Measurements from ENCODE around the gene TRAPPC2B. TPM values are rescaled to one million over a fixed set of nuclear protein-coding genes. Genes with fewer than 3 reads are reported as not detected.

TRAPPC2B gene
- polyA plus RNA-seq, 3 donors, result 7.4 to 13.9 (median 11.5) TPM

DNA sequence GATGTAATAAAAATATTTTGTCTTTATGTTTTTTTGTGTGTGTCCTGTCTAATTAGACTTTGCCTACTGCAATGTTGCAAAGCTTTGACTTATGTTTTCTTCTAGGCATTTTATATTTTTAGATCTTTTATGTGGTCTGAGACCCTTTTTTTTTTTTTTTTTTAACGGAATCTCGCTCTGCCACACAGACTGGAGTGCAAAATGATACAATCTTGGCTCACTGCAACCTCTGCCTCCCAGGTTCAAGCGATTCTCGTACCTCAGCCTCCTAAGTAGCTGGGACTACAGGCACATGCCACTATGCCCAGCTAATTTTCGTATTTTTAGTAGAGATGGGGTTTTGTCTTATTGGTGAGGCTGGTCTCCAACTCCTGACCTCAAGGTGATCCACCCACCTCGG, 20.8 kb upstream of the TRAPPC2B start:
- Histone ChIP-seq H3K36me3 (replicated peaks in 1 of 2; ENCODE audit: control insufficient read depth in 1 of 2, insufficient read depth in 2 of 2, low read length in 2 of 2) (no peaks in the 10 kb centered on the region), H2AFZ (ENCODE audit: insufficient read depth, low read depth, low read length, poor library complexity, severe bottlenecking) (no peak overlapping the region), H3K4me3 (replicated peaks in 1 of 3; ENCODE audit: low read depth in 2 of 3, low read length in 3 of 3) (no peak overlapping the region), H3K9ac (ENCODE audit: insufficient read depth, low read length, poor library complexity, severe bottlenecking) (no peak overlapping the region), H3K79me2 (ENCODE audit: insufficient read depth, low read length) (no peaks in the 10 kb centered on the region), H4K20me1 (ENCODE audit: insufficient read depth, low read length) (no peaks in the 10 kb centered on the region), H3K9me3 (replicated peaks in 1 of 2; ENCODE audit: control insufficient read depth in 1 of 2, insufficient read depth in 1 of 2, low read length in 2 of 2) (peaks cover 0 to 3% of the 10 kb centered on the region in 2 donors), H3K27me3 (ENCODE audit: control insufficient read depth in 2 of 2, insufficient read depth in 2 of 2, low read length in 2 of 2) (peaks cover 4 to 10% of the 10 kb centered on the region in 2 donors), H3K4me2 (replicated peaks; ENCODE audit: extremely low read depth, low read length, poor library complexity, severe bottlenecking) (no peak overlapping the region), H3K4me1 (ENCODE audit: control insufficient read depth in 1 of 2, insufficient read depth in 2 of 2, low read length in 2 of 2) (no peaks in the 10 kb centered on the region), H3K27ac (ENCODE audit: low read depth in 1 of 2, low read length in 2 of 2) (no peak overlapping the region)
- Mint-ChIP-seq H3K36me3 (no peaks in the 10 kb centered on the region), H3K9me3 (peaks cover 1 to 37% (median 12%) of the 10 kb centered on the region in 7 donors), H3K4me1 (no peaks in the 10 kb centered on the region), H3K27ac (no peak overlapping the region), H3K4me3 (no peak overlapping the region), H3K27me3 (ENCODE audit: low read depth in 3 of 3) (peaks cover 0 to 18% (median 4%) of the 10 kb centered on the region in 3 donors)
- intact Hi-C loops (cut with micrococcal nuclease), result no loop called here
- no peak for TF ChIP-seq CTCF (IDR thresholded peaks at IDR 0.05)
- DNase-seq, result no peak
- WGBS (ENCODE audit: insufficient coverage), result 100% methylated on average over 3 of the region's 6 CpGs

DNA sequence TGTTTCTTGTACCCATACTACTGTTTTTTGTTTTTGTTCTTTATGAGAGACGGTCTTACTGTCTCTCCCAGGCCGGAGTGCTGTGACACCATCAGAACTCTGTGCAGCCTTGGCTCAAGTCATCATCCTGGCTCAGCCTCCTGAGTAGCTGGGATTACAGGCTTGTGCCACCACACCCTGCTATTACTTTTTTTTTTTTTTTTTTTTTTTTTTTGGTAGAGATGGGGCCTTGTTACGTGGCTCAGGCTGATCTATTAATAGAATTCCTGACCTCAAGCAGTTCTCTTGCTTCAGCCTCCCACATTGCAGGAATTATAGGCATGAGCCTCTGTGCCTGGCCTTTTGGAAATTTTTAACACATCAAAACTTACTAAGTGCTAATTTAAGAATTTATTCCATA, 15.2 kb upstream of the TRAPPC2B start:
- H3K27ac ChIP-seq (ENCODE audit: low read depth in 1 of 2, low read length in 2 of 2), result no peak overlapping the region
- DNase-seq, result no peak
- peaks cover 11 to 53% (median 35%) of the 10 kb centered on the region in 7 donors for H3K9me3 Mint-ChIP-seq
- H2AFZ ChIP-seq (ENCODE audit: insufficient read depth, low read depth, low read length, poor library complexity, severe bottlenecking), result no peak overlapping the region
- no peak for TF ChIP-seq CTCF (IDR thresholded peaks at IDR 0.05)
- H3K4me2 ChIP-seq (replicated peaks; ENCODE audit: extremely low read depth, low read length, poor library complexity, severe bottlenecking), result no peak overlapping the region
- H3K27ac Mint-ChIP-seq, result no peak overlapping the region
- peaks cover 16% of the 10 kb centered on the region for H3K79me2 ChIP-seq (ENCODE audit: insufficient read depth, low read length)
- H3K4me1 Mint-ChIP-seq, result peaks cover 25% of the 10 kb centered on the region
- peaks cover under 1 to 6% of the 10 kb centered on the region in 2 donors for H3K36me3 ChIP-seq (replicated peaks in 1 of 2; ENCODE audit: control insufficient read depth in 1 of 2, insufficient read depth in 2 of 2, low read length in 2 of 2)
- H3K4me1 ChIP-seq (ENCODE audit: control insufficient read depth in 1 of 2, insufficient read depth in 2 of 2, low read length in 2 of 2), result peaks cover 17 to 20% of the 10 kb centered on the region in 2 donors
- no peaks in the 10 kb centered on the region for H4K20me1 ChIP-seq (ENCODE audit: insufficient read depth, low read length)
- peaks cover 4 to 10% of the 10 kb centered on the region in 2 donors for H3K27me3 ChIP-seq (ENCODE audit: control insufficient read depth in 2 of 2, insufficient read depth in 2 of 2, low read length in 2 of 2)
- peaks cover 0 to 23% (median 2%) of the 10 kb centered on the region in 3 donors for H3K27me3 Mint-ChIP-seq (ENCODE audit: low read depth in 3 of 3)
- H3K4me3 Mint-ChIP-seq, result no peak overlapping the region
- no peak overlapping the region for H3K9ac ChIP-seq (ENCODE audit: insufficient read depth, low read length, poor library complexity, severe bottlenecking)
- no CpG with 5 or more reads among the region's 3 CpGs for WGBS (ENCODE audit: insufficient coverage)
- H3K4me3 ChIP-seq (replicated peaks in 1 of 3; ENCODE audit: low read depth in 2 of 3, low read length in 3 of 3), result no peak overlapping the region
- H3K9me3 ChIP-seq (replicated peaks in 1 of 2; ENCODE audit: control insufficient read depth in 1 of 2, insufficient read depth in 1 of 2, low read length in 2 of 2), result peaks cover 7 to 11% of the 10 kb centered on the region in 2 donors
- intact Hi-C loops (cut with micrococcal nuclease), result no loop called here
- peaks cover 9 to 15% of the 10 kb centered on the region in 2 donors for H3K36me3 Mint-ChIP-seq

Data from CD14-positive monocyte (primary cell).